ENCODE data around the gene CCDC141.

DNA sequence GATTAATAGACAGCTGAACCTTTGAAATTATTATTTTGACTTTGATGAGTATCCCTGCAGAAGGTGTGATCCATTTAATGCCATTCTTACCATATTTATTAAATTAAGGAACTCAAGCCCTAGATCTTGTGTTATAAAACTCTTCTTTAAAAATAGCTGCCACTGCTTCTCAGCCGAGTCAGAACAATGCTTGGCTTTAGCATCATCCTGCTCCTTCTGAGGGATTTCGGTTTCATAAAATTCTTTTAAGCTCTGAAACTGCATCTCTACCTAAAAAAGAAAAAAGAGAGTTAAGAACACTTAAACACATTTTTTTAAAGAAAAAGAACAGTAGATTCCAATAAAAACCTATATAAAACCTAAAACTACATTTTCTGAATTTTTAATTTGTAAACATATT lies 172.1 kb downstream of the CCDC141 start:
- TF ChIP-seq, protein P1, sequence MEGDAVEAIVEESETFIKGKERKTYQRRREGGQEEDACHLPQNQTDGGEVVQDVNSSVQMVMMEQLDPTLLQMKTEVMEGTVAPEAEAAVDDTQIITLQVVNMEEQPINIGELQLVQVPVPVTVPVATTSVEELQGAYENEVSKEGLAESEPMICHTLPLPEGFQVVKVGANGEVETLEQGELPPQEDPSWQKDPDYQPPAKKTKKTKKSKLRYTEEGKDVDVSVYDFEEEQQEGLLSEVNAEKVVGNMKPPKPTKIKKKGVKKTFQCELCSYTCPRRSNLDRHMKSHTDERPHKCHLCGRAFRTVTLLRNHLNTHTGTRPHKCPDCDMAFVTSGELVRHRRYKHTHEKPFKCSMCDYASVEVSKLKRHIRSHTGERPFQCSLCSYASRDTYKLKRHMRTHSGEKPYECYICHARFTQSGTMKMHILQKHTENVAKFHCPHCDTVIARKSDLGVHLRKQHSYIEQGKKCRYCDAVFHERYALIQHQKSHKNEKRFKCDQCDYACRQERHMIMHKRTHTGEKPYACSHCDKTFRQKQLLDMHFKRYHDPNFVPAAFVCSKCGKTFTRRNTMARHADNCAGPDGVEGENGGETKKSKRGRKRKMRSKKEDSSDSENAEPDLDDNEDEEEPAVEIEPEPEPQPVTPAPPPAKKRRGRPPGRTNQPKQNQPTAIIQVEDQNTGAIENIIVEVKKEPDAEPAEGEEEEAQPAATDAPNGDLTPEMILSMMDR (IDR thresholded peaks at IDR 0.05), result no peak
- TF ChIP-seq EP300 (IDR thresholded peaks at IDR 0.05) (no peak), POLR2A (IDR thresholded peaks at IDR 0.05) (no peak)
